ENCODE data around the gene MYMX.
"Not testable (repeated sequence)": the region's sequence is repeated elsewhere in the genome, so short reads cannot be mapped to it uniquely, and the experiment has no call there.

The MYMX gene

GRCh38 chr6:44180886-44181285 lies 35.8 kb upstream of the MYMX start:
- peaks cover 11% of the 10 kb centered on the region for H3K27me3 Mint-ChIP-seq

GRCh38 chr6:44181784-44182183 lies 34.9 kb upstream of the MYMX start:
- H3K27me3 Mint-ChIP-seq; H3K27ac Mint-ChIP-seq; H3K4me3 Mint-ChIP-seq; DNase-seq; H3K9me3 Mint-ChIP-seq; H3K36me3 Mint-ChIP-seq (ENCODE audit: low read depth): not testable (repeated sequence)
- H3K4me1 Mint-ChIP-seq (ENCODE audit: low read depth) = peaks cover 16% of the 10 kb centered on the region

More at GRCh38 chr6:44180886-44181285, 35.8 kb upstream of the MYMX start:
- DNase-seq = no peak
- no peaks in the 10 kb centered on the region for H3K36me3 Mint-ChIP-seq (ENCODE audit: low read depth)
- H3K9me3 Mint-ChIP-seq = no peaks in the 10 kb centered on the region
- no peak overlapping the region for H3K27ac Mint-ChIP-seq
- no peak overlapping the region for H3K4me3 Mint-ChIP-seq
- peaks cover 18% of the 10 kb centered on the region for H3K4me1 Mint-ChIP-seq (ENCODE audit: low read depth)

GRCh38 chr6:44182911-44183390 lies 33.8 kb upstream of the MYMX start:
- H3K4me3 Mint-ChIP-seq = no peak overlapping the region
- no peaks in the 10 kb centered on the region for H3K36me3 Mint-ChIP-seq (ENCODE audit: low read depth)
- H3K4me1 Mint-ChIP-seq (ENCODE audit: low read depth) = peaks cover 10% of the 10 kb centered on the region
- no peak for DNase-seq
- H3K9me3 Mint-ChIP-seq = no peaks in the 10 kb centered on the region
- H3K27ac Mint-ChIP-seq = no peak overlapping the region
- peaks cover 7% of the 10 kb centered on the region for H3K27me3 Mint-ChIP-seq

GRCh38 chr6:44183783-44184182 lies 32.9 kb upstream of the MYMX start:
- Mint-ChIP-seq H3K4me1 (ENCODE audit: low read depth) (peaks cover 10% of the 10 kb centered on the region), H3K27ac (no peak overlapping the region), H3K27me3 (peaks cover 7% of the 10 kb centered on the region), H3K36me3 (ENCODE audit: low read depth) (no peaks in the 10 kb centered on the region), H3K9me3 (no peaks in the 10 kb centered on the region), H3K4me3 (no peak overlapping the region)
- no peak for DNase-seq

- H3K27me3 Mint-ChIP-seq; H3K4me3 Mint-ChIP-seq; DNase-seq; H3K36me3 Mint-ChIP-seq (ENCODE audit: low read depth); H3K9me3 Mint-ChIP-seq; H3K27ac Mint-ChIP-seq: not testable (repeated sequence)
- H3K4me1 Mint-ChIP-seq (ENCODE audit: low read depth) = peaks cover 17% of the 10 kb centered on the region
Measured at GRCh38 chr6:44185356-44185755, 31.4 kb upstream of the MYMX start.

- H3K36me3 Mint-ChIP-seq (ENCODE audit: low read depth) = no peaks in the 10 kb centered on the region
- H3K27ac Mint-ChIP-seq = peak overlapping the region; percentile 10
- peak; percentile 38 for DNase-seq
- peaks cover 18% of the 10 kb centered on the region for H3K4me1 Mint-ChIP-seq (ENCODE audit: low read depth)
- no peak overlapping the region for H3K4me3 Mint-ChIP-seq
- H3K9me3 Mint-ChIP-seq = no peaks in the 10 kb centered on the region
- peaks cover 7% of the 10 kb centered on the region for H3K27me3 Mint-ChIP-seq
Measured at GRCh38 chr6:44185953-44186634, 30.6 kb upstream of the MYMX start.

GRCh38 chr6:44186635-44187025 lies 30.1 kb upstream of the MYMX start:
- no peaks in the 10 kb centered on the region for H3K36me3 Mint-ChIP-seq (ENCODE audit: low read depth)

GRCh38 chr6:44188819-44189218 lies 27.9 kb upstream of the MYMX start:
- no peaks in the 10 kb centered on the region for H3K9me3 Mint-ChIP-seq
- peaks cover 18% of the 10 kb centered on the region for H3K4me1 Mint-ChIP-seq (ENCODE audit: low read depth)
- H3K27ac Mint-ChIP-seq = no peak overlapping the region
- H3K4me3 Mint-ChIP-seq = no peak overlapping the region
- no peak for DNase-seq
- H3K27me3 Mint-ChIP-seq = peaks cover 19% of the 10 kb centered on the region
- no peaks in the 10 kb centered on the region for H3K36me3 Mint-ChIP-seq (ENCODE audit: low read depth)

More at GRCh38 chr6:44186635-44187025, 30.1 kb upstream of the MYMX start:
- Mint-ChIP-seq H3K9me3 (no peaks in the 10 kb centered on the region), H3K27ac (no peak overlapping the region), H3K4me1 (ENCODE audit: low read depth) (peaks cover 18% of the 10 kb centered on the region), H3K27me3 (peaks cover 7% of the 10 kb centered on the region), H3K4me3 (no peak overlapping the region)
- DNase-seq = no peak

- Mint-ChIP-seq H3K27me3 (peaks cover 19% of the 10 kb centered on the region), H3K27ac (no peak overlapping the region), H3K4me3 (no peak overlapping the region), H3K9me3 (no peaks in the 10 kb centered on the region), H3K36me3 (ENCODE audit: low read depth) (no peaks in the 10 kb centered on the region), H3K4me1 (ENCODE audit: low read depth) (peaks cover 18% of the 10 kb centered on the region)
- no peak for DNase-seq
Measured at GRCh38 chr6:44189257-44189656, 27.5 kb upstream of the MYMX start.

- Mint-ChIP-seq H3K4me3 (no peak overlapping the region), H3K27ac (no peak overlapping the region), H3K4me1 (ENCODE audit: low read depth) (peaks cover 15% of the 10 kb centered on the region), H3K27me3 (peaks cover 19% of the 10 kb centered on the region), H3K36me3 (ENCODE audit: low read depth) (no peaks in the 10 kb centered on the region), H3K9me3 (no peaks in the 10 kb centered on the region)
- DNase-seq = no peak
Measured at GRCh38 chr6:44190715-44191114, 26.0 kb upstream of the MYMX start.

- peaks cover 15% of the 10 kb centered on the region for H3K27me3 Mint-ChIP-seq
- H3K36me3 Mint-ChIP-seq (ENCODE audit: low read depth) = no peaks in the 10 kb centered on the region
- peaks cover 9% of the 10 kb centered on the region for H3K4me1 Mint-ChIP-seq (ENCODE audit: low read depth)
- no peak overlapping the region for H3K4me3 Mint-ChIP-seq
- no peak for DNase-seq
- no peak overlapping the region for H3K27ac Mint-ChIP-seq
- H3K9me3 Mint-ChIP-seq = no peaks in the 10 kb centered on the region
Measured at GRCh38 chr6:44192428-44193041, 24.2 kb upstream of the MYMX start.

- H3K27ac Mint-ChIP-seq = no peak overlapping the region
- H3K9me3 Mint-ChIP-seq = no peaks in the 10 kb centered on the region
- no peaks in the 10 kb centered on the region for H3K36me3 Mint-ChIP-seq (ENCODE audit: low read depth)
- peaks cover 15% of the 10 kb centered on the region for H3K27me3 Mint-ChIP-seq
- DNase-seq = no peak
- H3K4me1 Mint-ChIP-seq (ENCODE audit: low read depth) = peaks cover 9% of the 10 kb centered on the region
- no peak overlapping the region for H3K4me3 Mint-ChIP-seq
Measured at GRCh38 chr6:44193307-44193910, 23.3 kb upstream of the MYMX start.

GRCh38 chr6:44194326-44194725 lies 22.4 kb upstream of the MYMX start:
- no peaks in the 10 kb centered on the region for H3K9me3 Mint-ChIP-seq
- H3K4me3 Mint-ChIP-seq = no peak overlapping the region
- peaks cover 7% of the 10 kb centered on the region for H3K4me1 Mint-ChIP-seq (ENCODE audit: low read depth)
- H3K36me3 Mint-ChIP-seq (ENCODE audit: low read depth) = no peaks in the 10 kb centered on the region
- H3K27me3 Mint-ChIP-seq = peaks cover 15% of the 10 kb centered on the region
- DNase-seq = no peak
- no peak overlapping the region for H3K27ac Mint-ChIP-seq

- H3K9me3 Mint-ChIP-seq; H3K4me3 Mint-ChIP-seq; H3K36me3 Mint-ChIP-seq (ENCODE audit: low read depth); DNase-seq; H3K27ac Mint-ChIP-seq; H3K4me1 Mint-ChIP-seq (ENCODE audit: low read depth): not testable (repeated sequence)
- peaks cover 15% of the 10 kb centered on the region for H3K27me3 Mint-ChIP-seq
Measured at GRCh38 chr6:44196351-44196750, 20.4 kb upstream of the MYMX start.

- no peak for DNase-seq
- Mint-ChIP-seq H3K4me3 (no peak overlapping the region), H3K27ac (no peak overlapping the region), H3K9me3 (no peaks in the 10 kb centered on the region), H3K36me3 (ENCODE audit: low read depth) (no peaks in the 10 kb centered on the region), H3K27me3 (peaks cover 3% of the 10 kb centered on the region), H3K4me1 (ENCODE audit: low read depth) (no peaks in the 10 kb centered on the region)
Measured at GRCh38 chr6:44198684-44199083, 18.0 kb upstream of the MYMX start.

Measured in activated T-cell treated with anti-CD3 and anti-CD28 coated beads, Interleukin-2, amount 50 U/mL, for 24 hours (primary cell).